Large intestine (tissue), 3 donors: Measurements from ENCODE around the gene NAT16. TPM values are rescaled to one million over a fixed set of nuclear protein-coding genes. Genes with fewer than 3 reads are reported as not detected.

Experiments used
- DNase-seq, 2 donors: peaks; one replicate each; pipeline versions ENCODE4 v3.0.0 to v3.0.0-alpha.2; 2013
- H3K27ac ChIP-seq: one replicate; pipeline ENCODE4 v1.5.1; 2013; ENCODE audit warnings: low read length
- H3K27me3 ChIP-seq: 2 replicates; pipeline ENCODE4 v1.6.1; 2013; ENCODE audit warnings: low read length; ENCODE audit not compliant: control insufficient read depth, insufficient read depth
- H3K36me3 ChIP-seq: 2 replicates; pipeline ENCODE4 v1.6.1; 2013; ENCODE audit warnings: low read length; ENCODE audit not compliant: control insufficient read depth, insufficient read depth
- H3K4me1 ChIP-seq: one replicate; pipeline ENCODE4 v1.6.1; 2013; ENCODE audit warnings: low read length; ENCODE audit not compliant: control insufficient read depth, insufficient read depth
- H3K4me3 ChIP-seq: one replicate; pipeline ENCODE4 v1.5.1; 2013; ENCODE audit warnings: low read length
- H3K9me3 ChIP-seq: one replicate; pipeline ENCODE4 v1.6.1; 2013; ENCODE audit warnings: mild to moderate bottlenecking, low read depth, low read length, moderate library complexity; ENCODE audit not compliant: control insufficient read depth
- WGBS: methylation state at CpG from one replicate; pipeline ENCODE4 v1.1.5; 2013; ENCODE audit warnings: low lambda C conversion rate; ENCODE audit not compliant: insufficient coverage; 5-methylcytosine and 5-hydroxymethylcytosine counted together
- polyA plus RNA-seq: library from polyadenylated mRNA; unstranded; fragments of 120-200 nt; gene quantifications from one replicate; pipeline ENCODE4 v1.2.1, GENCODE V29; 2013

NAT16 gene
- polyA plus RNA-seq, 1 donor, result 0.21 TPM

DNA sequence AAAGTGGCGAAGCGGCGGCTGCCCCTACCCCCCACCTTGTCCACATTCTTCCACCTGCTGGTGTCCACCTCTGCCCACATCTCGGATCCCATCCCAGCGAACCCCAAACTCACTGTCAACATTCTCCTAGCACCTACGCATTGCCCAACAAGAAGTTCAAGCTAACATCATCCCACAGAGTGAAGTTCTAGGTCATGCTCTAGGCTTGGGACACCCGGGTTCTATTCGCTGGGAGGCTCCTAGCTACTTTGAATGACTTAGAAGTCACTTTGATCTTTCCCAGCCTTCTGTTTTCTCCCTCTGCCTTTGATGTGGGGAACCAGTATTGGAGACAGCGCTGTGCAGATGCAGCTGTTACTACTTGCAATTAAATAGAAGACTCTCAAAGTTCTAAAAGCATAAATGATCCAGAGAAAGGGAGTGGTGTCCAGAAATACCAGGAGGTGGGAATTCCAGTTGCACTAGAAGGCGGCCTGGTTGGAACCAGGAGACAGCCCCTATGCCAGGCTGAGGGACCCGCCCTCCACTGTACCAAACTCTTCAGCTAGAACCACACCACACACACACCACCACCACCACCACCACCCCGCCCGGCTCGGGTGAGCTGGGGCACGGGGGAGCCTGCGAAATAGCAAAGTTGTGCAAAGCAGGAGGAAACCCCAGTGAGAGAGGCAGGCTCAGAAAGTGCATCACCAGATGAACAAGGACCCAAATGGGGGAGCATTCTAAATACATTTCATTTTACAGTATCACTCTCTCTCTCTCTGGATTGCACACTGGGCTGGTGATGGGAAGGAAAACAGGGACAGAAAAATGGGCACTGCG, 9.3 kb downstream of the NAT16 start:
- Histone ChIP-seq H3K9me3 (peaks cover 18% of the 10 kb centered on the region), H3K27ac (no peak overlapping the region), H3K4me3 (no peak overlapping the region), H3K36me3 (no peaks in the 10 kb centered on the region), H3K4me1 (peaks cover 39% of the 10 kb centered on the region), H3K27me3 (peaks cover 100% of the 10 kb centered on the region)
- DNase-seq, result peak in 1 of 2 donors; percentile 2
- 0% methylated on average over 1 of the region's 17 CpGs for WGBS

DNA sequence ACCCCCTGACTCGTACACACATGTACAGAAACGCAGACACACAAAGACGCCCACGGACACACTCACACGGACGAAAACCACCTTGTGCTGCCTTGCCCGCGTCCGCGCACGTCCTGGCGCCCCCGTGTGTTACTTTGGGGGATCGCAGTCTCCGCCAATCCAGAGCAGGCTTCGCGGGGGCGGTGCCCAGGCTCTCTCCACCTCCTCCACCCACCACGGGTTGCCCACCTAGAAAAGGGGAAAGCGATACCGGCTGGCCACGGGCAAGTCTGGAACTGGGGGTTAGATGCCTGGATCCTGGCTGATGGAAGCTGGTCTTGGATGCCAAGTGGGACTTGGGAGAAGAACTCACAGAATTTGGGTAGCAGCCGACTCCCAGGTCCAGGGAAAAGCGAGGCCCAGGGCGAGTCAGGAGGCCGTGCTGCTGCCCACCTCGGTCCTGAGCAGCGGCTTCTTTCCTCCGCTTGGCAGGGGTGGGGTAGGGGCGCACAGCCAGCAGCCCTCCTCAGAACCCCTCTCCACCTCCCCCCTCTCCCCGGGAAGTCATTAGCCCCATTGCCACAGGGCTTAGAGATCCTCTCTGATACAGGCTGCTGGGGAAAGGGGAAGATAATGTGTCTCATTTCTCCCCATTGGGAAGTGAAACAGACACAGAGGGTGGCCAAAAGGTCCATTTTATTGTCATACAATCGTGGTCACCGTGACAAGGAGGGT, 10.1 kb downstream of the NAT16 start:
- Histone ChIP-seq H3K9me3 (peaks cover 21% of the 10 kb centered on the region), H3K4me1 (peaks cover 43% of the 10 kb centered on the region), H3K4me3 (no peak overlapping the region), H3K27ac (no peak overlapping the region), H3K27me3 (peaks cover 99% of the 10 kb centered on the region), H3K36me3 (no peaks in the 10 kb centered on the region)
- no CpG with 5 or more reads among the region's 33 CpGs for WGBS
- peak; percentile 48 to 61 for DNase-seq

DNA sequence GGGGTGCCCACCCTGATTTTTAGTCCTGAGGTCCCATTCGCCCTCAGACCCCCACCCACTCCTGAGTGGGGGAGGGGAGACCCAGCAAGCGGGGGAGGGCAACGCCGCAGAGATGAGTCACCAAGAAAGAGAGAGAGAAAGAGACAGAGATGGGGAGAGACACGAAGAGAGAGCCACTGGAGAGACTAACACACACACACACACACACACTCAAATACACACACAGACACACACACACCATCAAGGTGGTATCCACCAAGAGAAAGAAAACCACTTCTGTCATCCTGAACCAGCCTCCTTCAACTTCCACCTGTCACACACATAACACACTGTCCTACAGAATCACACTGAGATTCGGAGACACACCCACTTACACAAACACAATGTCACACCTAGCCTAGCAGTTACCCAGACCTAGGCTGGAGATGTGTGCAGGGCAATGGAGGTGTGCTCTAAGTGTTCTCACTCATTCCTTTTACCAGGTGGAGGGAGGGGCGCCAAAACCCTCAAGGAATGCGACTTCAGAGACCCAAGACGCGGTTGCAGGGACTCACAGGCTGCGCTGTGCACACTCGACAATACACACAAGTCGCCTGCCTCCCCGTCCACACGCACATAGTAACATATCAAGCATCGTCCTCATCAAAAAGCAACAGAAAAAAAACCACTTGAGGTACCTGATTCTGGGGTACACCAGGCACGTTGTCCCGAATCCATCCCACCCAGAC, 10.8 kb downstream of the NAT16 start:
- H3K4me3 ChIP-seq, result no peak overlapping the region
- peaks cover 49% of the 10 kb centered on the region for H3K4me1 ChIP-seq
- H3K9me3 ChIP-seq, result peaks cover 19% of the 10 kb centered on the region
- WGBS, result no CpG with 5 or more reads among the region's 18 CpGs
- peaks cover 99% of the 10 kb centered on the region for H3K27me3 ChIP-seq
- DNase-seq, result peak in 1 of 2 donors; percentile 18
- H3K36me3 ChIP-seq, result no peaks in the 10 kb centered on the region
- H3K27ac ChIP-seq, result no peak overlapping the region

DNA sequence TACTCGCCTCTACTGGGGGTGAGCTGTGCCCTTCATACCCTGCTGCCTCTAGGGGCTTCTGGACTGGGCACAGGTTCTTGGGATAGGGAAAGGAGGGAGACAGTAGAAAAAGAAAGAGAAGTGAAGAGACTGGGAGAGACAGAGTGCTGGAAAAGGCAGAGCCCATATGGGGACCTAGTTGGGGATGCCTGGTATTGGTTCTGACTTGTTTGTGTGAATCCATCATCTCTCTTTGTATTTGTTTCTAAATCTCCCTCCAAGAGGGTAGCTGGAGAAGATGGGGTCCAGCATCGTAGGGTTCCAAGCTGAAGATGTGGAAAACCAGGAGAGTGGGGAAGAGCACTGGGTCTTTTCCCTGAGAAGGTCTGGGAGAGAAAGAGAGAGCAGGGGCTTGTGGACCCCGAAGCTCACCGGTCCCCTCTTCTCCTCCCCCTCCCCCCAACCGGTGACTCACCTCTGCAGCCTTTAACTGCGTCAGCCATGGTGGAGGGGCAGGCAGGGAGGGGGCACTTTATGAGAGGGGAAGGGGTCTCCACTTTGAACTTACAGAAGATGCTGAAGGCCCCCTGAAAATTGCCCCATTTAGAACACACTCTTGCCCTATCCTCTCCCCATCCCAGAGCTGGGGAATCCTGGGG, 11.6 kb downstream of the NAT16 start:
- Histone ChIP-seq H3K9me3 (peaks cover 19% of the 10 kb centered on the region), H3K27me3 (peaks cover 99% of the 10 kb centered on the region), H3K36me3 (no peaks in the 10 kb centered on the region), H3K4me1 (peaks cover 50% of the 10 kb centered on the region), H3K27ac (no peak overlapping the region), H3K4me3 (no peak overlapping the region)
- no peak for DNase-seq
- no CpG with 5 or more reads among the region's 6 CpGs for WGBS

DNA sequence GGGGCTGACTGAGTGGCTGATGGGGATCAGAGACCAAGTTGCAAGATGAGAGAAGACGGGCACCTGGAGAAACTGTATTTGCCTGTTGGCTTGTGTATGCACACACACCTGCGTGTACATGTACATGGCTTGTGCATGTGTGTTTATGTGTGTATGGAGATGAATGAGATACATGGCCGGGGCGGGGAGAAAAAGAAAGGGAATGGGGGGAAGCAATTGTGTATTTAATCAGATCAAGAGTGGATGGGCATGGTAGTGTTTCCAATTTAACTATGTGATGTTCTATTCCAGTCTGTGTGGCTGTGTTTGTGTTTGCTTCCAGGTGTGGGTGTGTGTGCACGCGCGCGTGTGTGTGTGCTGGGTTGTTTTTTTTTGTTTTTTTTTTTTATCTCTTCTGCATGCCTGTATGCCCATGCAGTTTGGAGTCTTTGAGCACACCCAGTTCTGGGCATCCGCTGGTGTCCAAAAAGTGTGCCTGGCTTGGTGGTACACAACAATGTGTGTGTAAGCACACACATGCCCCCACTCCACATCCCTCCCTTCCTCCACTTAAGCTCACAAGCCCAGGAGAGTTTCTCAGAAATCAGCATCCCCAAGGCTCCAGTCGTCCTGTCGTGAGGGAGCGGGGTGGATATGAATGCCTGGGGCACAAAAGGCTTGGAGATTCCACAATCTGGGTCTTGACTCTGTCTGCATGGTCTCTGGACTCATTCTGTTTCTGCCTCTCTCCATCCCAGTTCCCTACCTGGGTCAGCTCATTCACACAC, 12.3 kb downstream of the NAT16 start:
- Histone ChIP-seq H3K27ac (no peak overlapping the region), H3K9me3 (peaks cover 16% of the 10 kb centered on the region), H3K36me3 (no peaks in the 10 kb centered on the region), H3K27me3 (peaks cover 95% of the 10 kb centered on the region), H3K4me3 (no peak overlapping the region), H3K4me1 (peaks cover 46% of the 10 kb centered on the region)
- DNase-seq, result peak in 1 of 2 donors; percentile 18
- WGBS, result 10% methylated on average over 2 of the region's 12 CpGs

DNA sequence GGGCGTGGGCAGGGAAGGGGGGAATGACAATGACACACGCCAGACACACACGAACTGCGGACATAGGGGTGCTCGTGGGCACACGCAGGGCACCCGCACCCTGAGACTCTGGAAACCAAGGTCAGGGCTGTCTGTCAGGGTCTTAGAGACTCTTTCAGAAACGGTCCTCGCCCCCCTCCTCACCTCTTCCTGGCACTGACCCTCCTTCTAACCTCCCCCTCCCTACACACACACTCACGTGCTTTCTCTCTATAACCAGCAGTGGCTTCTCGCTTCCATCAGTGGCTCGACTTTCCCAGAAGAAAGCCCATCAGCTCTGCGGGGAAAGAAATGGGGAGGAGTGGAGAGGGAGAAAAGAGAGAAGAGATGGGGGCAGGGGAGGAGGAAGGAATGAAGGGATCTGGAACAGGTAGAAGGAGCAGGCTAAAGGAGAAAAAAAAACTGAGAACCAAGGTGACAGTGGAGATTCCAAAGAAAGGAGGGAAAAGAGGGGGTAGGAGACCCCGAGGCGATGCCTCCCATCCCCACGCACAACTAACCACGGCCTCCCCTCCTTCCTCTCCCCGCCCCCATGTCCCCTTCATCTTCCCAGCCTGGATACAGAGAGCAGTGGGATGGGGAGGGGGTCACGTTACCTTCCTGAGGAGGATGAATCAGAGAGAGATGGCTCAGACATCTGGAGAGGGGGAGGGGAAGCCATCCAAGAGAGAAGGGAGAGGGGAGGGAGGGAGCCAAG, 13.0 kb downstream of the NAT16 start:
- Histone ChIP-seq H3K4me3 (no peak overlapping the region), H3K36me3 (no peaks in the 10 kb centered on the region), H3K27ac (no peak overlapping the region), H3K27me3 (peaks cover 93% of the 10 kb centered on the region), H3K9me3 (peaks cover 16% of the 10 kb centered on the region), H3K4me1 (peaks cover 46% of the 10 kb centered on the region)
- peak in 1 of 2 donors; percentile 2 for DNase-seq
- no CpG with 5 or more reads among the region's 19 CpGs for WGBS

DNA sequence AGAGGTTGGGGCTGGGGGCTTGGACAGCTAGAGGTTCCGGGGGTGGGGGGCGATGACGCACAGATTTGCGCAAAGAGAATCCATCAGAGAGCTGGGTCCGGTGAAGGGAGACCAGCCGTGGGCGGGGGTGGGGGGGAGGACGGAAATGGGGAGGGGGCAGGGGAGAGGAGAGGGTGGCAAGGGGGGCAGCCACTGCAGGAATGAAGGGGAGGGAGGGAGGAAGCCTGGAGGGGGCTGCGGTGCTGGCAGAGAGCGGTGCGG, 13.5 kb downstream of the NAT16 start:
- Histone ChIP-seq H3K4me3 (no peak overlapping the region), H3K27ac (no peak overlapping the region), H3K27me3 (peaks cover 92% of the 10 kb centered on the region), H3K9me3 (peaks cover 16% of the 10 kb centered on the region), H3K36me3 (no peaks in the 10 kb centered on the region), H3K4me1 (peaks cover 41% of the 10 kb centered on the region)
- no peak for DNase-seq
- WGBS, result no CpG with 5 or more reads among the region's 11 CpGs

DNA sequence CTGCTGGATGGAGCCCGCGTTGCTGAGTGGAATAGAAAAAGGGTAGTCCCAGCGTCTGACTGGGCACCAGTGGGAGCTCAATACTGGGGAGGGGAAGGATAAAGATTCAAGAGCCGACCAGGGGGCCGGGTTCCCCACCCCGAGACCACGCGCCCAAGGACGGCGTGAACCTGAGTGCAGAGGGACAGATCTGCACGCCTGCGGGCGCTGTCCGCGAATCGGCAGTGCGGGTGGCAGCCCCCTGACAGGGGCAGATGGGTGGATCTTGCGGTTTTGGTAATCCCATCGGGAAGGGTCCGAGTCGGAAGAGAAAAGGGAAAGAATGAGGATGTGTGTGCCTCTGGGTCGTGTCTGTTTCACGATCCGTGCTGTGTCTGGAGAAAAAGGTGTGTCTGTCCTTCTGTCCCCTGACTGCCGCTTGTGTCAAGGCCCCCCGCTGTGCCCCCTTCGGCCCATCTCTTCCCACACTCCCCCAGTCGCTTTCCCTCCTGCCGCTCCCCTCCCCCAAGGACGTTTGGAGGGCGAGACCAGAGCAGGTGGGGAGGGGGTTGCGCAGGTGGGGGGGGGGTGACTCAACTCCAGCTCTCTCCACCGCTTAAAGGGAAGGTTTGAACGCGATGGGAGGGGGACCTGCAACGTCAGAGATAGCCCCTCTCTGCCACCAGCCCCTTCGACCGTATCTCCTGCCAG, 14.0 kb downstream of the NAT16 start:
- peak in 1 of 2 donors; percentile 14 for DNase-seq
- H3K4me1 ChIP-seq, result peaks cover 41% of the 10 kb centered on the region
- peaks cover 16% of the 10 kb centered on the region for H3K9me3 ChIP-seq
- no peak overlapping the region for H3K27ac ChIP-seq
- WGBS, result no CpG with 5 or more reads among the region's 38 CpGs
- peaks cover 87% of the 10 kb centered on the region for H3K27me3 ChIP-seq
- H3K4me3 ChIP-seq, result no peak overlapping the region
- H3K36me3 ChIP-seq, result no peaks in the 10 kb centered on the region
